ENCODE results near the gene NKX2-2.

Gene NKX2-2

GRCh38 chr20:21521596-21522480 is 8.0 kb upstream of the NKX2-2 start:
- no peak for DNase-seq (ENCODE audit: low spot score)

- no peak for DNase-seq (ENCODE audit: low spot score)
These were observed 7.1 kb upstream of the NKX2-2 start for GRCh38 chr20:21520702-21521595.

DNA sequence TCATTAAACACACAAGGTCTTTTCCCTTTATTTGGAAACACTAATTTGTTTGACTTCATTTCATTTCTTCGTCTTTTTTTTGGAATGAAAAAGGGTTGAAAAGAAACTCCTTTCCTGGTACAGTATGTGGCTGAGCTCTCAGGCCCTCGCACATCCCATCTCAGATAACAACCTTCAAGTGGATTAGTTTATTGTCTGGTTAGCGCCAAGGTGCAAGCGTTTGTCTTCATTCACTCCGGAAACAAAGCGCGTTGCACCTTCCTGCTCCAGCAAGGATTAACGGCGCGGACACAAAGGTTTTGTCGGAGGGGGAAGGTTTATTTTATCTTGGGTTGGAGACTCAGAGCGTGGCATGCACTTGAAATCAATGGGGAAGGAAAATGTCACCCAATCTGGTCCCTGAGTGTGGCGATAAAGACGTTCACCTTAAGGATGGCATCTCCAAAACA is 5.3 kb upstream of the NKX2-2 start:
- no peak for DNase-seq (ENCODE audit: low spot score)

DNA sequence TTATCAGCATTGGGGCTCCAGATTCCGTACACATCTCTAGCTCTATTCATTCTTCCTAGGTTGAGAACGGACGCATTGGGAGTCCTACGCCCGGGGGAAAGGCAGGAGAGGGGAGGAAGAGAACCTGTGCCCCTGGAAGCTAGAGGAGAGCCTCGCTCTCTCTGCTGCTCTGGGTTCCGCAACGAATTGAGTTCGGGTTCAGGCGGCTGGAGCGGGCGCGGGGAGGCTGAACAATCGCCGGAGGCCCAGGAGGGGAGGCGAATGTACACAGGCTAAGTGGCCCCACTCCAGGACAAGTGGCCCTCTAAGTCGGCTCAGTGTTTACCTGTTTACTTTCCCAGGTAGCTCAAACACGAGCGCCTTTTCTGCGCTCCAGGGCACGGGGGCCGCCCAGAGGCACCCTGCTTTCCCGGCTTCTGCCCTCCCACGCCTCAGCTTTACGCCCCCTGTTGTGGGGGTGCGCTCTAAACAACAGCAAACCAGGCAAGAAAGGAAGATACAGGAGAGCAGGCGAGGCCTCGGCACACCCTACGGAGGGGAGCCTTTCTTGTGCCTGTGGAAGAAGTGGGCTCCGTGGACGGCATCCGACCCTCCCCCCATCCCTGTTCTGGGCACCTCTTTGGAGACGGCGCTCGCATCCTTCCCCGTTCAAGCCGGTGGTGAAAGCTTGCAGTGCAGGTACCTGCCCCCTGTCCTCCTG is 4.6 kb upstream of the NKX2-2 start:
- DNase-seq (ENCODE audit: low spot score): no peak

- DNase-seq (ENCODE audit: low spot score): no peak
These were observed 3.9 kb upstream of the NKX2-2 start for GRCh38 chr20:21517566-21518277.

DNA sequence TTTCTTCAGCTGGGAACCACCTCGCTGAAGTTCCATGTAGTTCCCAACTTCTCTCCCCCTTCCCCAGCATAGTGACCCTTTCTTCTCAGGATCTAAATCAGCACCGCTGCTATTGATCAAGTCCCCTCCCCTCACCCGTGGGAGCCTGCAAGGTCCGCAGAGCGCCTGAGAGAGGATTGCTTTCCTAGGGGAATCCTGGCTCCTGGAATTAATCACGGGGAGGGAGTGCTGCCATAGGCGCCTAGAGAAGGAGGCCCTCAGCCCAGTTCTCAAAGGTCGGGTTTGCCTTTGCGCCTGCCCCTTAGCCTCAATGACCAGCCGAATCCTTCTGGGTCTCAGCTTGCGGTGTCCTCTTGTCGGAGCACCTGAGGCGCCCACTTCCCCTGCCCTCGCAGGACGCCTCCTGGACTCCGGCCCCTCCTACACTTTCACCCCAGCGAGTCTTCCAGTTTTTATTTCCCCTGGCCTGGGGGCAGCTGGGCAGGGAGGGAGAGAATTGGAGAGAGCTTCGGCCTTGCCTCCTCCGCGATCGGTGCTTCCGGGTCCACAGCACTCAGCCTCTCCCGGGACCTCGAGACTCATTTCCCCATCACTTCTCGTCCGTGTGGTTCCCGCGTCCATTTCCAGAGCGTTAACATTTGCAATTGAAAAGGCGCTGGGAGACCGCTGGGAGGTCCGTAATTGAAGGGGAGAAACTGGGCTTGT is 3.1 kb upstream of the NKX2-2 start:
- no peak for DNase-seq (ENCODE audit: low spot score)

- DNase-seq (ENCODE audit: low spot score): no peak
These were observed 2.3 kb upstream of the NKX2-2 start for GRCh38 chr20:21516180-21516567.

DNA sequence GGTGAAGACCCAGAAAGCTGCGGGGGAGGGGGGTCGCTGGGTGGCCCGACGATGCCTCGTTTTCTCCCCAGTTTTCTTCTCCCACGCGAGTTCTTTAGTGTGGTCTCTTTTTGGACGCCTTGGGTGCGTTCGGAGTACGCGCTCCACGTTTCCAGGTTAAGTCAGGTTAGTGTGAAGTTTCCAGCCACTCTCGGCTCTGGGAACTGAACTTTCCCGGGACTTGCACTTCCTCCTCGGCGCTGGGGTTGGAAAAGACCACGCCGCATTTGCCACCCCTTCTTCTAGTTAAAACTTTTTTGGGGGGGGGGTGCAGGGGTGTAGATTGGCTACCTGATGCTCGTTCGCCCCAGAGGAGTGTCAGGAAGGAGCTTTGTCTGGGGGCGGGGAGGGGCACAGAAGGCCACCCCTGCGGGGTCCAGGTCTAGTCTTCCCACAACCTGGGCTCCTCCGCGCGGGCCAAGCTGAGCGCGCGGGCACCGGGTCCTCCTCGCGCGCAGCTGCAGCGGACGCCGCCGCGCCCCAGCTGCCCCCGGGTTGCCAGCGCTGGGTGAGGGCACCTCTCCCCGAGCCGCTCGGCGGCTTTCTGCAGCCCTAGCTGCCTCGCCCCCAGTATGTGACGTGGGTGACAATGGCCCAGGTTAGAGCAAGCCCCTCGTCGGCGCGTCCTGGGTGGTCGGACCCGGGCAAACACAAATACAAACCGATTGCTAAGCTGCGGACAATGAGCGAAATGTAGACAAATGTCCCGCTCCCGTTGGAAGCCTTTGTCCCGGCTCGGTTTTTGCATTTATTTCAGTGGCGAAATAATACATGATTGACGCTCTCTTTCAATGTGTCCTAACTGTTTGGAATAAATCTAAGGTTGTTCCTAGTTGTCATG is 1.7 kb upstream of the NKX2-2 start:
- DNase-seq (ENCODE audit: low spot score): no peak

- DNase-seq (ENCODE audit: low spot score): no peak
These were observed 838 bp upstream of the NKX2-2 start for GRCh38 chr20:21514553-21515251.

GRCh38 chr20:21513181-21513663 is 642 bp downstream of the NKX2-2 start:
- DNase-seq (ENCODE audit: low spot score): no peak

DNA sequence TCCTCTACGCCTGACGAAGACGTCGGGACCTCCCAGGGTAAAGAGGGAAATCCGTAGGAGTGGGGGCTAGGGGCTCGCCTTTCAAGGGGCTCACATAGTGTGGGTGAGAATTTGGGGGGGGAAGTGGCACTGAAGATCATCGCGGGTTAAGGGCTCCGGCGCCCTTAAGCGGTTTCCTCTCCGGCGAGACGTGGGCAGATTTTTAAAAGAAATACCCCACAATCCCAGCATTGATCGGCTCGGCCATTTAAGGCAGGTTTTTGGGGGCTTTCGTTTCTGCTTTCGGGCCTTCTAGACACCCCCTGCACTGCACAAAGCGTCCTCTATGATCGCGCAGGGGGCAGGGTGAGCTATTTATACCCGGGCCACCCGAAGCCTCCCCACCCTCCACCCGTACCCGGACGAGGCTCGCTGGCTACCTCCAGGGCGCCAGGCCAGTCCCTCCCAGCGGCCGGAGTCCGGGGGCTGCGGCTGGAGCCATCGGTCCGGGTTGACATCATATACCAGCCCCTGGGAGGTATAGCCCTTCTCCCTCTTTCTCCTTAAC is 1.2 kb downstream of the NKX2-2 start:
- DNase-seq (ENCODE audit: low spot score): no peak

DNA sequence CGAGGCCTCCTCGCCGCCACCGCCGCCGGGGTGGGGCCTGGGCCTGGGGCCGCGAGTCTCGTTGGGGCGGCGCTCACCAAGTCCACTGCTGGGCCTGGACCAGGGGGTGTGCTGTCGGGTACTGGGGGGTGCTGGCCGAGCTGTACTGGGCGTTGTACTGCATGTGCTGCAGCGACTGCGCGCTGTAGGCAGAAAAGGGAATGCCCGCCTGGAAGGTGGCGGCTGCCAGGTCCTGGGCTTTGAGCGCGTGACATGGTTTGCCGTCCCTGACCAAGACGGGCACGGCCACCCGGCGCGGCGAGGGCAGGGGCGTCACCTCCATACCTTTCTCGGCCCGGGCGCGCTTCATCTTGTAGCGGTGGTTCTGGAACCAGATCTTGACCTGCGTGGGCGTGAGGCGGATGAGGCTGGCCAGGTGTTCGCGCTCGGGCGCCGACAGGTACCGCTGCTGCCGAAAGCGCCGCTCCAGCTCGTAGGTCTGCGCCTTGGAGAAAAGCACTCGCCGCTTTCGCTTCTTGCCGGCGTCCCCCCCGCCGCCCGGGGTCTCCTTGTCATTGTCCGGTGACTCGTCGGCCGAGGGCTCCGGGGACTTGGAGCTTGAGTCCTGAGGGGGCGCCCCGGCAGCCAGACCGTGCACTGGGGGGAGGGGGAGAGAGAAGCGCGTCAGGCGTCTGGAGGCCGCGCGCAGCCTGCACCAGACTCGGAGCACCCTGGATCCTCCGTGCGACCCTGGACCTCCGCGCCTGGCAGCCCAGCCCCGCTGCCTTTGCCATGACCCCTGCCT is 1.8 kb downstream of the NKX2-2 start:
- DNase-seq (ENCODE audit: low spot score): no peak

- DNase-seq (ENCODE audit: low spot score): no peak
These were observed 2.4 kb downstream of the NKX2-2 start for GRCh38 chr20:21511485-21511849.

GRCh38 chr20:21510414-21511384 is 3.2 kb downstream of the NKX2-2 start:
- DNase-seq (ENCODE audit: low spot score): no peak

GRCh38 chr20:21509597-21510371 is 4.1 kb downstream of the NKX2-2 start:
- DNase-seq (ENCODE audit: low spot score): no peak

- DNase-seq (ENCODE audit: low spot score): no peak
These were observed 4.7 kb downstream of the NKX2-2 start for GRCh38 chr20:21509079-21509596.
